Common myeloid progenitor, CD34-positive (primary cell): ENCODE results near the gene IFT52.

ENCODE experiments used
- CTCF ChIA-PET: fragments of 350-600 bp; sonication (Branson Sonifier 250); formaldehyde crosslinking; loops from one replicate; lab custom pipeline; 2021; ENCODE audit warnings: antibody characterized with exemption; lab: Charles Lee
- POLR2A ChIA-PET: fragments of 350-600 bp; sonication (Branson Sonifier 250); formaldehyde crosslinking; loops from one replicate; lab custom pipeline; 2021; ENCODE audit warnings: antibody characterized with exemption; lab: Charles Lee
- DNase-seq, 3 donors: peaks; one replicate each; pipeline versions ENCODE4 v3.0.0 to v3.0.0-alpha.2; 2013
- H3K27ac ChIP-seq, 2 experiments: 1 replicate in 1 of 2; 2 replicates in 1 of 2; pipeline ENCODE4 v1.7.0; 2013; ENCODE audit warnings: inconsistent platforms in 2 of 2, low read length in 2 of 2, mild to moderate bottlenecking in 2 of 2, low read depth in 1 of 2, moderate library complexity in 1 of 2; ENCODE audit not compliant: severe bottlenecking in 2 of 2, insufficient read depth in 1 of 2, poor library complexity in 1 of 2
- H3K27me3 ChIP-seq, 5 experiments: replicated peaks in 2 of 5; 1 replicate in 3 of 5; 2 replicates in 2 of 5; pipeline versions ENCODE4 v1.6.1 to v1.7.0; 2013; ENCODE audit warnings: low read length in 4 of 5, mild to moderate bottlenecking in 2 of 5, moderate library complexity in 2 of 5, inconsistent platforms in 1 of 5; ENCODE audit not compliant: insufficient read depth in 5 of 5, control insufficient read depth in 4 of 5
- H3K36me3 ChIP-seq, 4 experiments: 1 replicate in 2 of 4; 2 replicates in 2 of 4; pipeline versions ENCODE4 v1.6.1 to v1.7.0; 2013; ENCODE audit warnings: low read length in 3 of 4, control low read depth in 1 of 4, mild to moderate bottlenecking in 1 of 4; ENCODE audit not compliant: control insufficient read depth in 4 of 4, insufficient read depth in 4 of 4
- H3K4me1 ChIP-seq, 4 experiments: 1 replicate in 3 of 4; 2 replicates in 1 of 4; pipeline versions ENCODE4 v1.6.1 to v1.7.1; 2013; ENCODE audit warnings: low read length in 3 of 4, mild to moderate bottlenecking in 3 of 4, control low read depth in 1 of 4, inconsistent platforms in 1 of 4, moderate library complexity in 1 of 4; ENCODE audit not compliant: control insufficient read depth in 4 of 4, insufficient read depth in 4 of 4; ENCODE audit errors: control extremely low read depth in 1 of 4
- H3K4me3 ChIP-seq, 7 experiments: 1 replicate in 4 of 7; 2 replicates in 3 of 7; pipeline versions ENCODE4 v1.5.1 to v1.7.0; 2013; ENCODE audit warnings: mild to moderate bottlenecking in 7 of 7, low read length in 6 of 7, moderate library complexity in 6 of 7, inconsistent platforms in 2 of 7, low read depth in 2 of 7, control low read depth in 1 of 7; ENCODE audit not compliant: insufficient read depth in 4 of 7, control insufficient read depth in 1 of 7; ENCODE audit errors: extremely low read depth in 1 of 7
- H3K9me3 ChIP-seq, 5 experiments: 1 replicate in 4 of 5; 2 replicates in 1 of 5; pipeline versions ENCODE4 v1.6.1 to v1.7.1; 2013; ENCODE audit warnings: low read length in 4 of 5, mild to moderate bottlenecking in 2 of 5, inconsistent platforms in 1 of 5, low read depth in 1 of 5, moderate library complexity in 1 of 5; ENCODE audit not compliant: control insufficient read depth in 4 of 5, insufficient read depth in 2 of 5; ENCODE audit errors: control extremely low read depth in 1 of 5
- WGBS: methylation state at CpG from one replicate; pipeline ENCODE4 v1.1.5; 2013; ENCODE audit not compliant: insufficient coverage; 5-methylcytosine and 5-hydroxymethylcytosine counted together

Gene IFT52

GRCh38 chr20:43695571-43695970 is 104.8 kb downstream of the IFT52 start:
- no peak for DNase-seq
- 99% methylated on average over 7 of the region's 8 CpGs for WGBS
- H3K27me3 ChIP-seq, result no peaks in the 10 kb centered on the region
- H3K4me3 ChIP-seq, result no peak overlapping the region
- CTCF ChIA-PET, result no interaction called here
- H3K27ac ChIP-seq, result no peak overlapping the region
- POLR2A ChIA-PET, result no interaction called here
- H3K4me1 ChIP-seq, result no peaks in the 10 kb centered on the region
- peaks cover 3 to 48% (median 7%) of the 10 kb centered on the region in 4 experiments for H3K36me3 ChIP-seq
- no peaks in the 10 kb centered on the region for H3K9me3 ChIP-seq
